K562 (cell line): ENCODE measurements around the gene RAB40B. TPM values are rescaled to one million over a fixed set of nuclear protein-coding genes. Genes with fewer than 3 reads are reported as not detected.

ENCODE experiments used
- ATAC-seq: fragments of 200-7000 bp; cut with Tn5 transposase; 3 replicates; pipeline ENCODE4 v1.9.1; 2020; ENCODE audit warnings: moderate library complexity
- BruUV-seq: library from RNA; stranded (reverse); fragments of 400-500 nt; replicated peaks from 2 replicates; lab custom pipeline; 2021; lab: Mats Ljungman, UMichigan
- CTCF ChIA-PET: fragments of 300-600 bp; formaldehyde crosslinking; extraction: SDS; loops from one replicate; lab custom pipeline; 2021; ENCODE audit warnings: low intra/inter-chr PET ratio; lab: Yijun Ruan, JAX
- POLR2A ChIA-PET: fragments of 300-600, 350-650 bp; sonication (Branson Sonifier 250); formaldehyde crosslinking; extraction: SDS; loops from one replicate; lab custom pipeline; 2021; ENCODE audit warnings: antibody characterized with exemption, inconsistent platforms; lab: Yijun Ruan, JAX
- DNase-seq, 4 experiments: peaks; one replicate each; pipeline versions ENCODE4 v3.0.0 to v3.0.0-alpha.2; 2011 to 2018; ENCODE audit warnings: low spot score in 3 of 4, mixed read lengths in 3 of 4; ENCODE audit errors: extremely low read depth in 1 of 4
- FAIRE-seq: peaks from 2 replicates; lab custom pipeline; 2011; peaks lifted over from hg19 to GRCh38; lab: Jason Lieb, UNC
- H2AFZ ChIP-seq: 2 replicates; pipeline ENCODE4 v1.6.0; 2011; ENCODE audit warnings: low read depth, low read length, control low read depth, inconsistent platforms
- H3K27ac ChIP-seq: fragments of 200-600 bp; 3 replicates; pipeline ENCODE4 v1.8.0; 2011; ENCODE audit warnings: low read depth, mild to moderate bottlenecking, control low read depth, inconsistent platforms, low read length, moderate library complexity, mixed read lengths; ENCODE audit errors: extremely low read depth
- H3K27me3 ChIP-seq, 2 experiments: fragments of 300-600 bp in 1 of 2; 2 replicates in 1 of 2; 3 replicates in 1 of 2; pipeline versions ENCODE4 v1.6.0 to v1.8.0; 2011; ENCODE audit warnings: inconsistent platforms in 2 of 2, low read length in 2 of 2, mild to moderate bottlenecking in 1 of 2, mixed read lengths in 1 of 2, moderate library complexity in 1 of 2; ENCODE audit not compliant: control insufficient read depth in 2 of 2, insufficient read depth in 2 of 2
- H3K36me3 ChIP-seq: fragments of 300-600 bp; 3 replicates; pipeline ENCODE4 v1.8.0; 2011; ENCODE audit warnings: mild to moderate bottlenecking, low read length, inconsistent platforms; ENCODE audit not compliant: control insufficient read depth, insufficient read depth
- H3K4me1 ChIP-seq, 2 experiments: fragments of 200-600 bp in 1 of 2; replicated peaks in 1 of 2; 2 replicates in 1 of 2; 3 replicates in 1 of 2; pipeline versions ENCODE4 v1.5.1 to v1.8.0; 2011; ENCODE audit warnings: inconsistent platforms in 2 of 2, low read length in 2 of 2, mild to moderate bottlenecking in 1 of 2, mixed read lengths in 1 of 2, moderate library complexity in 1 of 2; ENCODE audit not compliant: control insufficient read depth in 2 of 2, insufficient read depth in 2 of 2
- H3K4me2 ChIP-seq: 2 replicates; pipeline ENCODE4 v1.6.1; 2011; ENCODE audit warnings: low read length, control low read depth, inconsistent platforms, mixed read lengths; ENCODE audit not compliant: insufficient read depth
- H3K4me3 ChIP-seq: fragments of 200-600 bp; sonication (generic), shearing (Covaris generic); 2 replicates; pipeline ENCODE4 v1.5.1; 2016; ENCODE audit warnings: control low read depth, inconsistent platforms
- H3K79me2 ChIP-seq: fragments of 200-600 bp; 3 replicates; pipeline ENCODE4 v1.8.0; 2011; ENCODE audit warnings: low read length, inconsistent platforms; ENCODE audit not compliant: control insufficient read depth, insufficient read depth
- H3K9ac ChIP-seq, 2 experiments: 2 replicates each; pipeline versions ENCODE4 v1.6.0 to v1.6.1; 2011; ENCODE audit warnings: low read depth in 2 of 2, low read length in 2 of 2, control low read depth in 1 of 2, inconsistent platforms in 1 of 2, mild to moderate bottlenecking in 1 of 2, mixed read lengths in 1 of 2; ENCODE audit not compliant: insufficient read depth in 1 of 2
- H3K9me1 ChIP-seq: one replicate; pipeline ENCODE4 v1.6.0; 2011; ENCODE audit warnings: inconsistent platforms, mild to moderate bottlenecking, low read length, moderate library complexity; ENCODE audit not compliant: control insufficient read depth, insufficient read depth
- H3K9me3 ChIP-seq: replicated peaks from 2 replicates; pipeline ENCODE4 v1.5.1; 2011; ENCODE audit warnings: low read depth, low read length, inconsistent platforms; ENCODE audit not compliant: control insufficient read depth, insufficient read depth
- H4K20me1 ChIP-seq: replicated peaks from 2 replicates; pipeline ENCODE4 v1.6.1; 2011; ENCODE audit warnings: low read length, inconsistent platforms, mixed read lengths; ENCODE audit not compliant: control insufficient read depth, insufficient read depth
- EWSR1 ChIP-seq: fragments of 450-650 bp; IDR thresholded peaks from 2 replicates; pipeline ENCODE4 v1.6.1; 2018; ENCODE audit warnings: borderline replicate concordance, mild to moderate bottlenecking, low read depth, moderate library complexity; ENCODE audit not compliant: partially characterized antibody
- FOXJ2 ChIP-seq: fragments of 200-800 bp; sonication (Bioruptor generic); IDR thresholded peaks from 2 replicates; pipeline ENCODE4 v1.6.1; 2016; ENCODE audit warnings: missing genetic modification characterization, missing compliant biosample characterization
- KAT7 ChIP-seq: sonication (generic); formaldehyde crosslinking; IDR thresholded peaks from 2 replicates; pipeline ENCODE4 v1.8.0; 2022; ENCODE audit warnings: missing genetic modification reagents, mild to moderate bottlenecking, borderline replicate concordance
- MCM2 ChIP-seq: fragments of 450-650 bp; IDR thresholded peaks from 2 replicates; pipeline ENCODE4 v1.6.1; 2017; ENCODE audit warnings: low read depth, mild to moderate bottlenecking
- MTA3 ChIP-seq: fragments of 450-650 bp; formaldehyde crosslinking; IDR thresholded peaks from 2 replicates; pipeline ENCODE4 v1.6.1; 2017; ENCODE audit warnings: mild to moderate bottlenecking, borderline replicate concordance
- NR4A1 ChIP-seq, 2 experiments: fragments of 250-450 bp in 1 of 2; fragments of 450-650 bp in 1 of 2; sonication (Bioruptor Pico) in 1 of 2; IDR thresholded peaks; 2 replicates each; pipeline versions ENCODE4 v1.4.0 to v1.6.1; 2016 to 2020; ENCODE audit warnings: mild to moderate bottlenecking in 2 of 2, missing compliant biosample characterization in 1 of 2, missing genetic modification characterization in 1 of 2, moderate library complexity in 1 of 2
- RBM17 ChIP-seq: fragments of 200-400 bp; formaldehyde crosslinking; IDR thresholded peaks from 2 replicates; pipeline ENCODE4 v1.6.1; 2017; ENCODE audit warnings: low read depth, mild to moderate bottlenecking, low read length, borderline replicate concordance
- RBM22 ChIP-seq: fragments of 200-400 bp; formaldehyde crosslinking; IDR thresholded peaks from 2 replicates; pipeline ENCODE4 v1.6.1; 2018; ENCODE audit warnings: low read length, low read depth; ENCODE audit not compliant: poor library complexity, severe bottlenecking
- ZKSCAN1 ChIP-seq: fragments of 150-350 bp; IDR thresholded peaks from 2 replicates; pipeline ENCODE4 v1.6.1; 2016; ENCODE audit warnings: low read depth, low read length
- ZNF79 ChIP-seq: fragments of 250-450 bp; sonication (Bioruptor Pico); IDR thresholded peaks from 2 replicates; pipeline ENCODE4 v1.4.0; 2020; ENCODE audit warnings: low read depth, mild to moderate bottlenecking, moderate library complexity
- ZNF830 ChIP-seq: fragments of 250-450 bp; sonication (Bioruptor Pico); IDR thresholded peaks from 2 replicates; pipeline ENCODE4 v1.5.0; 2021; ENCODE audit warnings: mild to moderate bottlenecking
- WGBS: fragments of 100-300 bp; shearing (Covaris generic); methylation state at CpG from one replicate; pipeline ENCODE4 v1.1.6; 2016; ENCODE audit warnings: low coverage, mixed read lengths; ENCODE audit not compliant: insufficient coverage; ENCODE audit errors: missing lambda C conversion rate; 5-methylcytosine and 5-hydroxymethylcytosine counted together
- in situ Hi-C: fragments of 300-500 bp; cut with MboI; formaldehyde crosslinking; loops from 4 replicates; pipeline ENCODE4 v1.15.0; 2018; ENCODE audit warnings: inconsistent platforms, mixed read lengths
- intact Hi-C: fragments of 100-400 bp; cut with micrococcal nuclease; formaldehyde crosslinking; loops from 2 replicates; pipeline ENCODE4 v1.14.2; 2022
- polyA plus RNA-seq, 8 experiments: library from polyadenylated mRNA; depleted of rRNA in 4 of 8; stranded (reverse) in 5 of 8; unstranded in 3 of 8; fragments of >200 nt; fragmentation: Nextera tagmentation in 2 of 8; fragmentation: Illumina TruSeq in 1 of 8; extraction: Ambion mirVana in 2 of 8; extraction: Trizol in 1 of 8; gene quantifications; 2 replicates each; pipeline versions ENCODE4 v1.2.1 to v1.2.3, GENCODE V29; 2011 to 2014; ENCODE audit warnings: inconsistent platforms in 1 of 8, missing spikeins in 1 of 8
- total RNA-seq, 7 experiments: library from RNA; depleted of rRNA in 6 of 7; stranded (reverse); fragments of >200 nt in 6 of 7; fragmentation: Illumina TruSeq in 2 of 7; extraction: Trizol in 2 of 7; gene quantifications; 2 replicates each; pipeline versions ENCODE4 v1.2.1 to v1.2.3, GENCODE V29; 2011 to 2021; ENCODE audit warnings: low replicate concordance in 1 of 7
- TF ChIP-seq, protein P1 (sequence below): sonication (generic); formaldehyde crosslinking; IDR thresholded peaks from 2 replicates; pipeline ENCODE4 v1.8.0; 2022; ENCODE audit warnings: mild to moderate bottlenecking, missing genetic modification reagents

RAB40B gene
- total and polyA plus RNA-seq, 9 of the 15 experiments (the other 6 are each of a cell fraction or from before 2014, with no cell fraction given) = 0.13 to 4.6 (median 1.4) TPM

DNA sequence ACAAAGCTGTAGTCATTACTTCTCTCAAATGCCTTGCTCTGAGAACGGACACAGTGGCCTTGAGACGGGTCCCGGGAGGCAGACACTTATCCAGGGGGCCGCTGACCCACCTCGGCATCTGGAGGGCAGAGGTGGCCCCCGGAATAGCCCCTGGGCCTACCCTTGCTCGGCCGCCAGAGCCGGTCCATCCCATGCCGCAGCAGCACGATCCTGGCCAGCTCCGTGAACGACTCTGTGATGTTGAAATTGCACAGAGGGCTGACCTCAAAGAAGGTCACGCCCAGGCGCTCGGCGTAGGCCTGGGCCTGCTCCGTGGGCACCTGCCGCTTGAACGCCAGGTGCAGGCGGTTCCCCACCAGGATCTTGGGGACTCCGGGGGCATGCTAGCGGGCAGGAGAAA lies 40.2 kb downstream of the RAB40B start:
- Histone ChIP-seq H3K4me3 (no peak overlapping the region), H3K9me1 (no peaks in the 10 kb centered on the region), H2AFZ (no peak overlapping the region), H3K79me2 (no peaks in the 10 kb centered on the region), H4K20me1 (no peaks in the 10 kb centered on the region), H3K4me2 (no peak overlapping the region), H3K27ac (no peak overlapping the region), H3K36me3 (no peaks in the 10 kb centered on the region), H3K4me1 (peaks cover 0 to 31% of the 10 kb centered on the region in 2 experiments; a peak in 2 of 5 replicates), H3K9me3 (peaks cover 10% of the 10 kb centered on the region), H3K27me3 (peaks cover 0 to 23% of the 10 kb centered on the region in 2 experiments; a peak in 2 of 5 replicates), H3K9ac (no peak overlapping the region)
- intact Hi-C loops = no loop called here
- FAIRE-seq = no peak
- POLR2A ChIA-PET = interaction anchor here (0.8 kb wide), 2 partner anchors 12 to 283 kb away, joined by 3 to 5 read pairs; no protein-coding TSS in a partner anchor
- TF ChIP-seq RBM22 (no peak), ZKSCAN1 (no peak)
- 52% methylated on average over 20 of the region's 23 CpGs for WGBS
- CTCF ChIA-PET = no interaction called here
- no TSS peak for BruUV-seq
- in situ Hi-C loops = no loop called here
- no peak for ATAC-seq
- no peak for DNase-seq

DNA sequence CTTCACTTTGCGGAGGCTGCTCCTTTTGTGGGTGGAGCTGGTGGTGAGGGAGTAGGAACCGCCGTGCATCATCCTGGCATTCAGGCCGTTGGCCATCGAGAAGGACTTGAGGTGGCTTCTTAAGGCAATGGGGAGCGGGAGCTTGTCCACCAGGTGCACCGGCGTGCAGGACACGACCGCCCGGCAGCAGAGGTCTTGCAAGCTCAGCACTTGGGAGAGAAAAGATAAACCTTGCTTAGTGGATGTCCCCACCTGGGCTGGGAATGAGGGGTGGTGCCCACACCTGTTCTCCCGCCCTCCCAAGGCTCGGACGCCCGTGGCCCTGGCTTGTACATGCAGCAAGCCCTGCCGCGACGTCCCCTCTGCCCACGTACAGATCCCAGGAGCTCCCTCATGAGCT lies 40.6 kb downstream of the RAB40B start:
- Histone ChIP-seq H3K4me3 (no peak overlapping the region), H2AFZ (no peak overlapping the region), H3K9me1 (no peaks in the 10 kb centered on the region), H3K4me2 (no peak overlapping the region), H3K9me3 (peaks cover 10% of the 10 kb centered on the region), H3K9ac (no peak overlapping the region), H3K27me3 (peaks cover 0 to 19% of the 10 kb centered on the region in 2 experiments; a peak in 2 of 5 replicates), H3K27ac (no peak overlapping the region), H4K20me1 (no peaks in the 10 kb centered on the region), H3K36me3 (no peaks in the 10 kb centered on the region), H3K4me1 (peaks cover 0 to 27% of the 10 kb centered on the region in 2 experiments; a peak in 2 of 5 replicates), H3K79me2 (no peaks in the 10 kb centered on the region)
- FAIRE-seq (no peak), DNase-seq (no peak), ATAC-seq (no peak)
- CTCF ChIA-PET = no interaction called here
- POLR2A ChIA-PET = interaction anchor here (0.8 kb wide), 2 partner anchors 12 to 284 kb away, joined by 3 to 5 read pairs; no protein-coding TSS in a partner anchor
- intact Hi-C loops (no loop called here), in situ Hi-C loops (no loop called here)
- no TSS peak for BruUV-seq
- WGBS = 51% methylated on average over 8 of the region's 19 CpGs
- TF ChIP-seq NR4A1 (CRISPR knock-in tag; IDR thresholded peaks at IDR 0.05) (no peak), NR4A1 (tag; IDR thresholded peaks at IDR 0.05) (no peak), RBM17 (no peak), FOXJ2 (tag) (no peak), KAT7 (no peak), EWSR1 (no peak), ZNF79 (no peak), MCM2 (no peak), MTA3 (no peak), ZNF830 (no peak)
- TF ChIP-seq, protein P1, sequence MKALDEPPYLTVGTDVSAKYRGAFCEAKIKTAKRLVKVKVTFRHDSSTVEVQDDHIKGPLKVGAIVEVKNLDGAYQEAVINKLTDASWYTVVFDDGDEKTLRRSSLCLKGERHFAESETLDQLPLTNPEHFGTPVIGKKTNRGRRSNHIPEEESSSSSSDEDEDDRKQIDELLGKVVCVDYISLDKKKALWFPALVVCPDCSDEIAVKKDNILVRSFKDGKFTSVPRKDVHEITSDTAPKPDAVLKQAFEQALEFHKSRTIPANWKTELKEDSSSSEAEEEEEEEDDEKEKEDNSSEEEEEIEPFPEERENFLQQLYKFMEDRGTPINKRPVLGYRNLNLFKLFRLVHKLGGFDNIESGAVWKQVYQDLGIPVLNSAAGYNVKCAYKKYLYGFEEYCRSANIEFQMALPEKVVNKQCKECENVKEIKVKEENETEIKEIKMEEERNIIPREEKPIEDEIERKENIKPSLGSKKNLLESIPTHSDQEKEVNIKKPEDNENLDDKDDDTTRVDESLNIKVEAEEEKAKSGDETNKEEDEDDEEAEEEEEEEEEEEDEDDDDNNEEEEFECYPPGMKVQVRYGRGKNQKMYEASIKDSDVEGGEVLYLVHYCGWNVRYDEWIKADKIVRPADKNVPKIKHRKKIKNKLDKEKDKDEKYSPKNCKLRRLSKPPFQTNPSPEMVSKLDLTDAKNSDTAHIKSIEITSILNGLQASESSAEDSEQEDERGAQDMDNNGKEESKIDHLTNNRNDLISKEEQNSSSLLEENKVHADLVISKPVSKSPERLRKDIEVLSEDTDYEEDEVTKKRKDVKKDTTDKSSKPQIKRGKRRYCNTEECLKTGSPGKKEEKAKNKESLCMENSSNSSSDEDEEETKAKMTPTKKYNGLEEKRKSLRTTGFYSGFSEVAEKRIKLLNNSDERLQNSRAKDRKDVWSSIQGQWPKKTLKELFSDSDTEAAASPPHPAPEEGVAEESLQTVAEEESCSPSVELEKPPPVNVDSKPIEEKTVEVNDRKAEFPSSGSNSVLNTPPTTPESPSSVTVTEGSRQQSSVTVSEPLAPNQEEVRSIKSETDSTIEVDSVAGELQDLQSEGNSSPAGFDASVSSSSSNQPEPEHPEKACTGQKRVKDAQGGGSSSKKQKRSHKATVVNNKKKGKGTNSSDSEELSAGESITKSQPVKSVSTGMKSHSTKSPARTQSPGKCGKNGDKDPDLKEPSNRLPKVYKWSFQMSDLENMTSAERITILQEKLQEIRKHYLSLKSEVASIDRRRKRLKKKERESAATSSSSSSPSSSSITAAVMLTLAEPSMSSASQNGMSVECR = no peak
